Coronary artery (tissue), 2 donors: ENCODE results near the gene VASN.
"Not testable (repeated sequence)": the region's sequence is repeated elsewhere in the genome, so short reads cannot be mapped to it uniquely, and the experiment has no call there.

Experiments
- DNase-seq: peaks from one replicate; pipeline ENCODE4 v3.0.0-alpha.2; 2017; ENCODE audit warnings: low spot score
- H3K27ac ChIP-seq, 2 donors: fragments of 200-600 bp; sonication (generic); one replicate each; pipeline ENCODE4 v1.5.1; 2016 to 2019
- H3K4me3 ChIP-seq: fragments of 200-600 bp; sonication (generic); 2 replicates; pipeline ENCODE4 v1.5.1; 2016; ENCODE audit warnings: mild to moderate bottlenecking, moderate library complexity
- CTCF ChIP-seq: fragments of 200-600 bp; sonication (generic); IDR thresholded peaks from one replicate; pipeline ENCODE4 v1.5.1; 2019; ENCODE audit warnings: antibody characterized with exemption

The VASN gene

GRCh38 chr16:4393240-4393600, 21.6 kb downstream of the VASN start:
- no peak for TF ChIP-seq CTCF
- DNase-seq, result peak; percentile 79
- Histone ChIP-seq H3K27ac (peak overlapping the region; percentile 74 to 88), H3K4me3 (no peak overlapping the region)

- not testable (repeated sequence) for H3K4me3 ChIP-seq, DNase-seq
- peak overlapping the region; percentile 74 to 88 for H3K27ac ChIP-seq
Measured at GRCh38 chr16:4393850-4394249, 22.2 kb downstream of the VASN start.

- H3K27ac ChIP-seq, result no peak overlapping the region
- no peak overlapping the region for H3K4me3 ChIP-seq
- no peak for DNase-seq
- no peak for TF ChIP-seq CTCF
Measured at GRCh38 chr16:4395055-4395726, 23.5 kb downstream of the VASN start.

- TF ChIP-seq CTCF, result no peak
- DNase-seq, result no peak
- Histone ChIP-seq H3K27ac (no peak overlapping the region), H3K4me3 (no peak overlapping the region)
Measured at GRCh38 chr16:4399001-4399730, 27.5 kb downstream of the VASN start.

GRCh38 chr16:4401094-4401501, 29.4 kb downstream of the VASN start:
- TF ChIP-seq CTCF, result no peak
- no peak overlapping the region for H3K27ac ChIP-seq
- no peak overlapping the region for H3K4me3 ChIP-seq
- DNase-seq, result no peak

- no peak for DNase-seq
- no peak overlapping the region for H3K4me3 ChIP-seq
- no peak overlapping the region for H3K27ac ChIP-seq
- TF ChIP-seq CTCF, result no peak
Measured at GRCh38 chr16:4401510-4401909, 29.9 kb downstream of the VASN start.

- peak overlapping the region; percentile 51 for H3K4me3 ChIP-seq
- TF ChIP-seq CTCF, result peak; percentile 93
- H3K27ac ChIP-seq, result peak overlapping the region in 1 of 2 donors; percentile 40
- peak; percentile 87 for DNase-seq
Measured at GRCh38 chr16:4402439-4403132, 30.9 kb downstream of the VASN start.
